IMR-90 (cell line): ENCODE results near the gene GPC6. TPM values are rescaled to one million over a fixed set of nuclear protein-coding genes. Genes with fewer than 3 reads are reported as not detected.
A peak's percentile ranks its signal among the peaks of the same experiment; 100 is the strongest.

Source experiments
- ATAC-seq: fragments of 200-7000 bp; cut with Tn5 transposase; 2 replicates; pipeline ENCODE4 v1.9.1; 2020; ENCODE audit warnings: low read depth, mild to moderate bottlenecking, moderate library complexity
- BruUV-seq: library from RNA; stranded (reverse); fragments of 400-500 nt; replicated peaks from 2 replicates; lab custom pipeline; 2021; lab: Mats Ljungman, UMichigan
- CTCF ChIA-PET: fragments of 300-600 bp; formaldehyde crosslinking; extraction: SDS; loops from one replicate; lab custom pipeline; 2021; ENCODE audit warnings: antibody characterized with exemption; lab: Yijun Ruan, JAX
- POLR2A ChIA-PET: fragments of 300-600 bp; sonication (Branson Sonifier 250); formaldehyde crosslinking; loops from one replicate; lab custom pipeline; 2022; ENCODE audit warnings: antibody characterized with exemption; ENCODE audit not compliant: unreplicated experiment; lab: Charles Lee
- DNase-seq: peaks from one replicate; pipeline ENCODE4 v3.0.0; 2013
- H2AFZ ChIP-seq: replicated peaks from 2 replicates; pipeline ENCODE3; 2013; ENCODE audit warnings: low read length, mild to moderate bottlenecking; ENCODE audit not compliant: poor library complexity
- H2AK5ac ChIP-seq: 2 replicates; pipeline ENCODE4 v1.6.1; 2013; ENCODE audit warnings: low read depth, low read length, inconsistent platforms
- H2AK9ac ChIP-seq: replicated peaks from 2 replicates; pipeline ENCODE3; 2013; ENCODE audit warnings: mild to moderate bottlenecking, low read depth, low read length, moderate library complexity; ENCODE audit not compliant: poor library complexity
- H2BK120ac ChIP-seq: 2 replicates; pipeline ENCODE4 v1.6.1; 2013; ENCODE audit warnings: low read depth, low read length, inconsistent platforms
- H2BK15ac ChIP-seq: 3 replicates; pipeline ENCODE4 v1.6.1; 2013; ENCODE audit warnings: low read depth, low read length, inconsistent platforms
- H2BK20ac ChIP-seq: 2 replicates; pipeline ENCODE4 v1.6.1; 2013; ENCODE audit warnings: low read depth, mild to moderate bottlenecking, inconsistent platforms, low read length, moderate library complexity
- H2BK5ac ChIP-seq: 2 replicates; pipeline ENCODE4 v1.6.1; 2013; ENCODE audit warnings: mild to moderate bottlenecking, low read depth, low read length, inconsistent platforms; ENCODE audit not compliant: poor library complexity, severe bottlenecking
- H3K14ac ChIP-seq: replicated peaks from 2 replicates; pipeline ENCODE4 v1.6.1; 2013; ENCODE audit warnings: low read depth, low read length, inconsistent platforms
- H3K18ac ChIP-seq: 2 replicates; pipeline ENCODE4 v1.6.1; 2013; ENCODE audit warnings: low read depth, low read length, control low read depth
- H3K23ac ChIP-seq: 2 replicates; pipeline ENCODE4 v1.6.1; 2013; ENCODE audit warnings: low read depth, low read length, inconsistent platforms
- H3K27ac ChIP-seq: 2 replicates; pipeline ENCODE4 v1.5.1; 2013; ENCODE audit warnings: mild to moderate bottlenecking, control low read depth, low read length; ENCODE audit not compliant: insufficient read depth
- H3K27me3 ChIP-seq: 2 replicates; pipeline ENCODE4 v1.6.1; 2013; ENCODE audit warnings: low read length; ENCODE audit not compliant: control insufficient read depth, insufficient read depth
- H3K36me3 ChIP-seq: 2 replicates; pipeline ENCODE4 v1.6.1; 2013; ENCODE audit warnings: low read length, mixed read lengths; ENCODE audit not compliant: control insufficient read depth, insufficient read depth
- H3K4ac ChIP-seq: 2 replicates; pipeline ENCODE4 v1.6.1; 2013; ENCODE audit warnings: low read depth, low read length, inconsistent platforms
- H3K4me1 ChIP-seq: 2 replicates; pipeline ENCODE4 v1.6.1; 2013; ENCODE audit warnings: low read length, mixed read lengths; ENCODE audit not compliant: control insufficient read depth, insufficient read depth
- H3K4me2 ChIP-seq: 2 replicates; pipeline ENCODE4 v1.6.1; 2013; ENCODE audit warnings: low read depth, mild to moderate bottlenecking, control low read depth, low read length, moderate library complexity
- H3K4me3 ChIP-seq: 2 replicates; pipeline ENCODE4 v1.5.1; 2013; ENCODE audit warnings: low read depth, mild to moderate bottlenecking, control low read depth, low read length, moderate library complexity; ENCODE audit not compliant: insufficient read depth
- H3K56ac ChIP-seq: 2 replicates; pipeline ENCODE4 v1.6.1; 2013; ENCODE audit warnings: low read length, inconsistent platforms; ENCODE audit not compliant: insufficient read depth; ENCODE audit errors: extremely low read depth
- H3K79me1 ChIP-seq, 2 experiments: 2 replicates each; pipeline ENCODE4 v1.6.1; 2013; ENCODE audit warnings: low read length in 2 of 2, inconsistent platforms in 1 of 2, low read depth in 1 of 2
- H3K9ac ChIP-seq: 2 replicates; pipeline ENCODE4 v1.6.1; 2013; ENCODE audit warnings: low read depth, low read length, control low read depth
- H3K9me1 ChIP-seq: 2 replicates; pipeline ENCODE4 v1.6.1; 2013; ENCODE audit warnings: low read length, inconsistent platforms; ENCODE audit not compliant: insufficient read depth
- H3K9me3 ChIP-seq: 2 replicates; pipeline ENCODE4 v1.6.1; 2013; ENCODE audit warnings: low read length; ENCODE audit not compliant: control insufficient read depth, insufficient read depth
- H4K20me1 ChIP-seq: 2 replicates; pipeline ENCODE4 v1.6.1; 2013; ENCODE audit warnings: low read length, inconsistent platforms; ENCODE audit not compliant: insufficient read depth
- H4K5ac ChIP-seq: 2 replicates; pipeline ENCODE4 v1.6.1; 2013; ENCODE audit warnings: mild to moderate bottlenecking, low read depth, low read length, control low read depth
- H4K8ac ChIP-seq, 2 experiments: 2 replicates each; pipeline ENCODE4 v1.6.1; 2013; ENCODE audit warnings: low read depth in 2 of 2, low read length in 2 of 2, control low read depth in 1 of 2, inconsistent platforms in 1 of 2
- H4K91ac ChIP-seq: 2 replicates; pipeline ENCODE4 v1.6.1; 2013; ENCODE audit warnings: low read depth, low read length, inconsistent platforms; ENCODE audit not compliant: insufficient read depth
- BHLHE40 ChIP-seq: fragments of 150-350 bp; IDR thresholded peaks from 2 replicates; pipeline ENCODE4 v1.6.1; 2016; ENCODE audit warnings: mild to moderate bottlenecking, low read depth, low read length
- CEBPB ChIP-seq: IDR thresholded peaks from 2 replicates; pipeline ENCODE4 v1.6.1; 2012; ENCODE audit warnings: low read depth, low read length, improper control_type of control experiment
- FOS ChIP-seq: fragments of 150-350 bp; IDR thresholded peaks from 2 replicates; pipeline ENCODE4 v1.6.1; 2016; ENCODE audit warnings: low read depth, low read length
- MAFK ChIP-seq: IDR thresholded peaks from 2 replicates; pipeline ENCODE4 v1.6.1; 2012; ENCODE audit warnings: low read depth, low read length, improper control_type of control experiment
- WGBS, 2 experiments: methylation state at CpG; one replicate each; pipeline versions ENCODE4 v1.1.5 to v1.1.7; 2013; ENCODE audit warnings: missing lambda C conversion rate in 2 of 2; ENCODE audit not compliant: insufficient read length in 1 of 2; ENCODE audit errors: extremely low coverage in 2 of 2; 5-methylcytosine and 5-hydroxymethylcytosine counted together
- dilution Hi-C: fragments of 300-500 bp; cut with HindIII; formaldehyde crosslinking; loops from one replicate; pipeline ENCODE4 v1.14.3; 2018; ENCODE audit warnings: low sequenced_read_pairs; ENCODE audit not compliant: unreplicated experiment
- in situ Hi-C: fragments of 300-500 bp; cut with MboI; formaldehyde crosslinking; loops from 3 replicates; pipeline ENCODE4 v1.14.3; 2019; ENCODE audit warnings: low sequenced_read_pairs, inconsistent platforms, mixed read lengths
- intact Hi-C: fragments of 100-400 bp; cut with micrococcal nuclease; formaldehyde crosslinking; loops from 2 replicates; pipeline ENCODE4 v1.10.0; 2022
- polyA plus RNA-seq, 3 experiments: library from polyadenylated mRNA; depleted of rRNA; stranded (reverse); fragments of >200 nt; gene quantifications; 2 replicates each; pipeline ENCODE4 v1.2.3, GENCODE V29; 2012; ENCODE audit warnings: low replicate concordance in 1 of 3
- total RNA-seq: library from RNA; depleted of rRNA; stranded (reverse); fragments of >200 nt; gene quantifications from 2 replicates; pipeline ENCODE4 v1.2.3, GENCODE V29; 2012

GPC6 gene
- total and polyA plus RNA-seq, 2 of the 4 experiments (the other 2 are of a cell fraction) = 14.9 to 39.4 TPM

DNA sequence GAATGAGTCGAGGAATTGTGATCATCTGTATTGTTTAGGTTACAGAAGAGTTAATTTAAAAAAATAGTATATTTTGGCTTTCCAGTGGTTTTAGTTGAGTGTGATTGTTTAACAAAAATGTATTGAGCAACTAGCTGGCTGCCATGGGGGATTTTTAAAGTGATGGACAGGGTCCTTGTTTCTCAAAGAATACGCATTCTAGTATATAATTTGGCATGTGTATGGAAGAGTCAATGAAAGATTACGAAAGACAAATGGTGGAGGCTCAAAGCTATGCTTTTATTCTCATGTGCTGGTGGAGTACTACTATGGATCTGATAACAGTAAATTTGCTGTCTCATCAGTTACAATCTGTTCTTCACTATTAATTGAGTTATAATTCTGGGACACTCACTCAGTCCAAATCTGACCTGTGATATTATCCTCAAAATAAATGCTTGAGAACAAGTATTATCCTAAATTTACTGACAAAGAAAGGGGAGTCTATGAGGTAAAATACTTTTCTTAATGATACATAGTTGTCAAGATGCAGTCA, 240.0 kb downstream of the GPC6 start:
- ChIA-PET CTCF (interaction anchor here (0.7 kb wide), 1 partner anchor 531 kb away, joined by 5 read pairs; no protein-coding TSS in a partner anchor), POLR2A (no interaction called here)
- Histone ChIP-seq H2AK9ac (no peak overlapping the region), H3K27ac (no peak overlapping the region), H3K18ac (no peak overlapping the region), H2BK15ac (no peak overlapping the region), H3K9ac (no peak overlapping the region), H3K9me1 (no peaks in the 10 kb centered on the region), H3K56ac (no peak overlapping the region), H4K8ac (no peak overlapping the region), H2BK120ac (no peak overlapping the region), H3K4me1 (no peaks in the 10 kb centered on the region), H3K4me3 (no peak overlapping the region), H3K23ac (no peak overlapping the region), H4K91ac (no peak overlapping the region), H4K20me1 (no peaks in the 10 kb centered on the region), H3K4ac (no peak overlapping the region), H4K5ac (no peak overlapping the region), H3K36me3 (no peaks in the 10 kb centered on the region), H2BK20ac (no peak overlapping the region), H2BK5ac (no peak overlapping the region), H2AFZ (no peak overlapping the region), H3K9me3 (no peaks in the 10 kb centered on the region), H3K79me1 (peaks cover 3 to 5% of the 10 kb centered on the region in 2 experiments; a peak in 3 of 4 replicates), H3K14ac (no peak overlapping the region), H3K4me2 (no peak overlapping the region), H3K27me3 (no peaks in the 10 kb centered on the region), H2AK5ac (no peak overlapping the region)
- TF ChIP-seq FOS = no peak
- no peak for TF ChIP-seq BHLHE40
- no peak for TF ChIP-seq CEBPB
- peak; percentile 36; the same call in 1 of the 2 replicates for TF ChIP-seq MAFK
- BruUV-seq = no TSS peak
- in situ Hi-C loops = no loop called here
- intact Hi-C loops = no loop called here
- 43% methylated on average over 2 of the region's 3 CpGs; no CpG with 5 or more reads in 1 of the 2 experiments for WGBS, 2 experiments
- dilution Hi-C loops = no loop called here
- DNase-seq = peak; percentile 5
- ATAC-seq = no peak
